Endodermal cell (in vitro differentiated cells): ENCODE measurements around the gene C9orf152. TPM values are rescaled to one million over a fixed set of nuclear protein-coding genes. Genes with fewer than 3 reads are reported as not detected.
A peak's percentile ranks its signal among the peaks of the same experiment; 100 is the strongest.

ENCODE experiments used
- DNase-seq: peaks from one replicate; pipeline ENCODE4 v3.0.0-alpha.2; 2017
- H3K27ac ChIP-seq: 2 replicates; pipeline ENCODE4 v1.5.1; 2013; ENCODE audit warnings: mild to moderate bottlenecking, low read depth, low read length, moderate library complexity
- H3K27me3 ChIP-seq: 2 replicates; pipeline ENCODE4 v1.6.1; 2013; ENCODE audit warnings: mild to moderate bottlenecking, low read length, moderate library complexity; ENCODE audit not compliant: insufficient read depth, control insufficient read depth, poor library complexity, severe bottlenecking
- H3K36me3 ChIP-seq: 2 replicates; pipeline ENCODE4 v1.7.0; 2013; ENCODE audit warnings: mild to moderate bottlenecking, low read length, moderate library complexity; ENCODE audit not compliant: control insufficient read depth, insufficient read depth
- H3K4me1 ChIP-seq: one replicate; pipeline ENCODE4 v1.7.0; 2013; ENCODE audit warnings: low read length; ENCODE audit not compliant: control insufficient read depth, insufficient read depth
- H3K4me3 ChIP-seq: 2 replicates; pipeline ENCODE4 v1.5.1; 2013; ENCODE audit warnings: mild to moderate bottlenecking, low read length, moderate library complexity
- H3K9ac ChIP-seq: 2 replicates; pipeline ENCODE4 v1.6.1; 2013; ENCODE audit warnings: mild to moderate bottlenecking, low read length, moderate library complexity; ENCODE audit not compliant: poor library complexity, severe bottlenecking; ENCODE audit errors: extremely low read depth
- H3K9me3 ChIP-seq: 2 replicates; pipeline ENCODE4 v1.6.1; 2013; ENCODE audit warnings: mild to moderate bottlenecking, low read length, moderate library complexity; ENCODE audit not compliant: control insufficient read depth
- H3K27ac Mint-ChIP-seq: 2 replicates; pipeline ENCODE4 v1.8.0; 2020; ENCODE audit warnings: mixed read lengths
- H3K27me3 Mint-ChIP-seq: 2 replicates; pipeline ENCODE4 v1.8.0; 2021; ENCODE audit warnings: mild to moderate bottlenecking, mixed read lengths; ENCODE audit not compliant: insufficient read depth
- H3K36me3 Mint-ChIP-seq: 2 replicates; pipeline ENCODE4 v1.8.0; 2020; ENCODE audit warnings: low read depth, mixed read lengths
- H3K4me1 Mint-ChIP-seq: 2 replicates; pipeline ENCODE4 v1.8.0; 2020; ENCODE audit warnings: mixed read lengths
- H3K4me3 Mint-ChIP-seq: 2 replicates; pipeline ENCODE4 v1.8.0; 2020; ENCODE audit warnings: mild to moderate bottlenecking, moderate library complexity, mixed read lengths
- H3K9me3 Mint-ChIP-seq: 2 replicates; pipeline ENCODE4 v1.8.0; 2020; ENCODE audit warnings: mild to moderate bottlenecking, mixed read lengths
- CTCF ChIP-seq: fragments of 200-600 bp; sonication (generic); conservative IDR thresholded peaks from 2 replicates; pipeline ENCODE4 v1.5.0; 2021; ENCODE audit warnings: antibody characterized with exemption, mild to moderate bottlenecking
- WGBS, 2 experiments: methylation state at CpG; one replicate each; pipeline versions ENCODE4 v1.1.5 to v1.1.7; 2013; ENCODE audit warnings: missing lambda C conversion rate in 2 of 2, mixed read lengths in 1 of 2; ENCODE audit not compliant: insufficient coverage in 1 of 2, insufficient read length in 1 of 2; 5-methylcytosine and 5-hydroxymethylcytosine counted together
- total RNA-seq, 2 donors: library from RNA; stranded (reverse); fragmentation: NEBNext Ultra II Directional in 1 of 2; extraction: Animal tissue kit (Norgen Biotek cat#: 25700) in 1 of 2; gene quantifications; 2 replicates in 1 of 2; 3 replicates in 1 of 2; pipeline ENCODE4 v1.2.1, GENCODE V29; 2021

The C9orf152 gene
- total RNA-seq, 2 donors from 2014 or later: not detected

- DNase-seq: no peak
- H3K4me1 ChIP-seq: no peaks in the 10 kb centered on the region
- no peaks in the 10 kb centered on the region for H3K9me3 ChIP-seq
- H3K9ac ChIP-seq: no peak overlapping the region
- no peaks in the 10 kb centered on the region for H3K36me3 ChIP-seq
- peaks cover 4% of the 10 kb centered on the region for H3K27me3 Mint-ChIP-seq
- no peak overlapping the region for H3K4me3 Mint-ChIP-seq
- TF ChIP-seq CTCF: no peak
- no peak overlapping the region for H3K27ac Mint-ChIP-seq
- peaks cover 5% of the 10 kb centered on the region for H3K27me3 ChIP-seq
- H3K9me3 Mint-ChIP-seq: peaks cover 7% of the 10 kb centered on the region
- H3K36me3 Mint-ChIP-seq: no peaks in the 10 kb centered on the region
- no peaks in the 10 kb centered on the region for H3K4me1 Mint-ChIP-seq
- H3K27ac ChIP-seq: no peak overlapping the region
- 89 to 95% methylated on average over 2 to 3 of the region's 4 CpGs for WGBS, 2 experiments
- H3K4me3 ChIP-seq: no peak overlapping the region
These were observed 28.2 kb downstream of the C9orf152 start for GRCh38 chr9:110179734-110180133.

GRCh38 chr9:110178281-110178680 lies 29.7 kb downstream of the C9orf152 start:
- Histone ChIP-seq H3K9me3 (no peaks in the 10 kb centered on the region), H3K36me3 (no peaks in the 10 kb centered on the region), H3K4me1 (no peaks in the 10 kb centered on the region), H3K27ac (no peak overlapping the region), H3K4me3 (no peak overlapping the region), H3K9ac (no peak overlapping the region), H3K27me3 (no peaks in the 10 kb centered on the region)
- Mint-ChIP-seq H3K27ac (no peak overlapping the region), H3K36me3 (no peaks in the 10 kb centered on the region), H3K27me3 (peaks cover 4% of the 10 kb centered on the region), H3K4me3 (no peak overlapping the region), H3K4me1 (no peaks in the 10 kb centered on the region), H3K9me3 (peaks cover 7% of the 10 kb centered on the region)
- DNase-seq: no peak
- TF ChIP-seq CTCF: no peak
- WGBS, 2 experiments: 73 to 100% methylated on average over 1 of the region's 1 CpG

- H3K9me3 ChIP-seq: no peaks in the 10 kb centered on the region
- TF ChIP-seq CTCF: peak; percentile 25
- H3K4me3 Mint-ChIP-seq: no peak overlapping the region
- H3K27ac ChIP-seq: no peak overlapping the region
- peaks cover 4% of the 10 kb centered on the region for H3K27me3 Mint-ChIP-seq
- H3K27ac Mint-ChIP-seq: no peak overlapping the region
- no peak overlapping the region for H3K4me3 ChIP-seq
- 98 to 100% methylated on average over 2 to 4 of the region's 4 CpGs for WGBS, 2 experiments
- H3K36me3 Mint-ChIP-seq: no peaks in the 10 kb centered on the region
- no peak for DNase-seq
- no peaks in the 10 kb centered on the region for H3K4me1 Mint-ChIP-seq
- H3K9me3 Mint-ChIP-seq: no peaks in the 10 kb centered on the region
- no peaks in the 10 kb centered on the region for H3K36me3 ChIP-seq
- H3K4me1 ChIP-seq: no peaks in the 10 kb centered on the region
- no peaks in the 10 kb centered on the region for H3K27me3 ChIP-seq
- no peak overlapping the region for H3K9ac ChIP-seq
These were observed 32.5 kb downstream of the C9orf152 start for GRCh38 chr9:110175275-110175968.
